HG03159 (cell line): ENCODE results near the gene TSC22D2.
"Not testable (repeated sequence)": the region's sequence is repeated elsewhere in the genome, so short reads cannot be mapped to it uniquely, and the experiment has no call there.

Experiments used
- ATAC-seq: cut with Tn5 transposase; IDR thresholded peaks from one replicate; pipeline ENCODE4 v1.9.1; 2021; ENCODE audit warnings: mild to moderate bottlenecking, moderate library complexity; ENCODE audit not compliant: unreplicated experiment

TSC22D2 gene

DNA sequence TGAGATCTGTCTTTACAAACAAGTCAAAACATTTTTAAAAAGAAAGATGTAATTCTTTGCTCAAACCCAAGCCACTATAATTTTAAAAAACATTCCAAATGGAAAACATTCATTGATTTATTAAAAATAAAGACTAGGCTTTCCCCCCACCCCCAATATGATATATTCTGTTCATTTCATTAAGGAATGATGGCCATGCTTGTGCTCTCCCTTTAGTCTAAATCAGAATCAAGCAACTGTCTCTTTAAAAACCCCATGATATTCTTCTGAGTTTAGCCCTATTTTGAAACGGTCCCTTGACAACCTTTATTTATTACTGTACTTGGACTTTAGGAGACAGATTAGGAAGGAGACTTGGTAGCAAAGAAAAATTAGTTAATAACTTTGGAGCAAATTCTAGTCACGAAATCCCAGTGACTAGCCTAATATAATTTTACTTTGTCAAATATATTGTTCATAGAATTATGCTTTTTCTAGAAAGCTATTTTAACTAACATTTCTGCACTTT, 38.4 kb downstream of the TSC22D2 start:
- ATAC-seq, result no peak

DNA sequence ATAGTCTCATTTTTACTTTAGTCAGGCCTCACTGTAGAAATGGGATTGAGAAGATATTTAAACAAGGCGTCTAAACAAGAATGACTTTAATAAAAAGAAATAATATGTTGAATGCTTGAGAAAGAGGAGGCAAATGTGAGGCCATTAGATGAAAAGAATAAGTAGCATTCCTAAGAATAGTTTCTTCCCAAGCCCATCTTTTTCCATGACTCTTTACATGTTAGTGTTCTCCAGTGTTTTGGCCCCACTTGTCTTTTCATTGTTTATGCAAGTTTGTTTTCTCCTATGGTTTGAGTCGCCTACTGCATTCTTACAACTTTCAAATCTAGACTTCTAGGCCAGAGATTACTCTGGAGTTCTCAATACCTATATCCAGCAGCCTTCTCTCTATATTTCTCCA, 39.0 kb downstream of the TSC22D2 start:
- no peak for ATAC-seq

DNA sequence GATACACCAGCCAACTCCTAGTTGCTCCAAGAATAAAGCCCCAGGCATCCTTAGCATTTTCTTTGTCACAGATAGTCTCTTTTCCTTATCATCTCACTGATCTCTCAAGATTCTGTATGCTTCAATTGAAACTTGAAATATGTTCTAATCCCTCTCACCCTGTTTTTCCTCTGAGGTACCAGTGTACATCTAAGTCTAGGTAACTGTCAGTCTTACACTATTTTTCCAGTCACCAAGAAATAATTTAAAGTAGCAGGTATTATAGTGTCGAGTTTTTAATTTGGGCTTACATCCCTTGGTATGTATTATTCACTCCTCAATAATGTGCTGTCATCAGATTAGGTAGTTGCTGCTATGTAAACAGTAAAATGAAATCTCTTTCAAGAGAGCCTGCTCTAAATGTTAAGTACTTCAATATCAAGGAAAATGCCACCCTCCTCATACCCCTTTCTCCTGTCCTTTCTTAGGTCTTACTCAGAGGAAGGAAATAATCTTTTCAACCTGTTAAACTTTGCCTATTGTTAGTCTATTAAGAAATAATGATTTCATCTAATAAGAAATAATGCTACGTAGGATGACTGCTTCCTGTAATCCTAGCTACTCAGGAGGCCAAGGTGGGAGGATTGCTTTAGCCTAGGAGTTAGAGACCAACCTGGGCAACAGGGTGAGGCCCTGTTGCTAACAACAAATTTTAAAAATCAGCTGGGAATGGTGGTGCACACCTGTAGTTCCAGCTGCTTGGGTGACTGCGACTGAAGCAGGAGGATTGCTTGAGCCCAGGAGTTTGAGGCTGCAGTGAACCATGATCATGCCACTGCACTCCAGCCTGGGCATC, 39.8 kb downstream of the TSC22D2 start:
- ATAC-seq, result no peak

DNA sequence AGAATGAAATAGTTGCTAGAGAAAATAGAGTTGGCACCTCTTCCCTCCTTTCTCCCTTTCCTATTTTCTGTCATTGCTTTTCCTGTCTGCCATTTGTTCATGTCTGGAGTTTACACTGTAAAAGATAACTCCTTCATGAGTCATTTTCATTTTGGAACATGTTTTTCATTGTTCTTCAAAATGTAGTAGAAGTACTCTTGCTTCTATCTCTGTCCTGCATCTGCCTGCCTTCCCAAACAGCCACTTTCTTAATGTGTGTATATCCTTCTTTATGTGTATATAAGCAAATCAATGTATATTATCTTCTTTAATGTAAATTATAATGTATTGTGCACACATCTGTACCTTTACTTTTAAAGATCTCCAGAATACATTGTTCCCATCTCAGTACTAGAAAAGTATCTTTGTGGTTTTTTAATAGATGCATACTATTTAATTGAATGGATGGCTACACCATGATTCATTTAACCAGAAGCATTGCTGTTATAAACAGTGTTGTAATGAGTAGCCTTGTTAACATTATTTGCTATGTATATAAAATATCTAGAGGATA, 41.1 kb downstream of the TSC22D2 start:
- ATAC-seq, result no peak

DNA sequence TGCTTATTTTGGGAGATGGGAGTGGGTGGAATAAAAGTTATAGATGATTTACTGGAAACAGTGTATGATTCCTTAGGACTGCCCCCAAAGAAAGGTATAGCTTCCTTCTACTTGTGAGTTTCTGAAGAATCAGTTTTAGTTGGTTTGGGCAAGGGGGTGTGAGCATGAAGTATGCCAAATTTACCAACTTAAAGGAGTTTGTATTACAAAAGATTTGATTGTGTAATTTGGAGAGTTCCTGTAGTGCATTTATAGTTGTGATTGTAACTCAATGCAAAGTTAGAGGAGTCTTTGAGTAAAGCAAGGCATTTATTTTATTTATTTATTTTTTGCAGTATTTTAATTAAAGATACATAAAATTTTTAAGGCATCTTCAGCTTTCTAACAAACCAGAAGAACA, 42.8 kb downstream of the TSC22D2 start:
- no peak for ATAC-seq

DNA sequence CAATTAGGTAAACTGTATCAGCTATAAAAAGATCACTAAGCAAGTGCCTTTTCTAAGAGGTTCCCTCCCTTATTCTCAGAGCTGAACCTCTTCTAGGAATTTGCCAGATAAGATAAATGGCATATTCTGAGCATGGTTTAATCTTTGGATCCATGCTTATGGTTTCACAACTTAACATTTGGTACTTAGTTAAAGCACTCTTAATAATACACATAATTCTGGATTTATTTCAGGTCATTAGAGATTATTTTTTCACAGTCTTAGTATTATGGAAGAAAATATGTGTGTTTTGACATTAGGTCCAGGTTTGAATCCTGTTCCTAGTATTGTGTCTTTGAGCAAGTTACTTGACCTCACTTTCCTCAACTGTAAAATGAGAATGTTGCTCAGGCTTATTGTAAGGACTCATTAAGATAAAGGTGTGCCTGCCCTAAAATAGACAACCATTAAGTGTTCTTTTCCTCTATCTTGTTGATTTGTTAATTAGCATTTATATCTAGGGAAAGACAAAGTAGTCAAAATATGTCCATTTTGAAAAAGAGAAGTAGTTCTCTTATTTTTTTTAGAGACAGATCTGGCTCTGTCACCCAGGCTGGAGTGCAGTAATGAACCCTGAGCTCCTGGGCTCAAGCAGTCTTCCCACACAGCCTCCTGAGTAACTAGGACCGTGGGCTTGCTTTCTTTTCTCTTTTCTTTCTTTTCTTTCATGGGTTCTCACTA, 43.4 kb downstream of the TSC22D2 start:
- no peak for ATAC-seq

DNA sequence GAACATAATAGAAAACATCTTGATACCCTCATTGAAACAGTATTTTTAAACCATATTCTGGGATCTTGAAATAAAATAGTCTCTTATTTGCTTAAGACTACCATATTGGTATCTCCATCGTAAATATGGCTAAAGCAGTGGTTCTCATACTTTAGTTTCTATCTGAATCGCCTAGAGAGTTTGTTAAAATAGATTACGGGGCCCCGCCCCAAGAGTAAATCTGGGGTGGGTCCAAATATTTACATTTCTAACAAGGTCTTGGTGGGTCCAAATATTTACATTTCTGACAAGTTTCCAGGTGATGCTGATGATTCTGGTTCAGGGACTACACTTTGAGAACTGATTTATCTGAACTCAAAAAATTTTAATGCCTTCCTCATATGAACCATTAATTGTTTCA, 45.3 kb downstream of the TSC22D2 start:
- no peak for ATAC-seq

DNA sequence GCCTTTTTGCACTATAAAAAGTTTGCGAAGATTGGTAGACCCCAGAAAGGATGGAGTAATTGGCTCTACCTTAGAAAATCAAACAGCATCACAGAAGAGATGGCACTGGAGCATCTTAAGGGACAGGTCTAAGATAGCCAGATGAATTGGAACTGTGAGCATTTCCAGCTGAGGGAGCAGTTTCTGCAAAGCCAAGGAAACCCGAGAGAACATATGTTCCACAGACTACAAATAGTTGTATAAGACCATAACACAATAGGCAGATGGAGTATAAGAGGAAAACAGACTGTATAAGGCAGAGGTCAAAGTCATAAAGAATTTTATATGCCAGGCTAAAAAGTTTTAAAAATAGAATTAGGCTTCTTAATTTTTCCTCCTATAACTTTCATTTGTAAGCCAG, 46.0 kb downstream of the TSC22D2 start:
- no peak for ATAC-seq

DNA sequence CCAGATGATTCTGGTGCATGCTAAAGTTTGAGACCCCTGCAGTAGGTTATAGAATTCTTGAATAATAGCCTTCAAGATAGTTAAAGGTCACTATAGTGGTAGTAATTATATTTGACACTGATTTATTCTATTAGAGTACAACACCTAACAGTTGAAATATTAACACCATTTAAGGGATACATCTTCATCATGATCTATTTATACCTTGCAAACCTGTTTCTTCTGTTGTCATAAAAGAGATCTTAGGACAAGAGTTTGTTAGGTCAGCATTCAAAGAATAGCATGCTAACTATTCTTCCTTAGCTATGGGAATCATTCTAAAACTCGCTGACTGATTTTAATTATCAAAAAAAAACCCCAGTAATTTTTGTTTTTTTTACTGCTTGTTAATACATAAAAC, 46.5 kb downstream of the TSC22D2 start:
- ATAC-seq, result no peak

DNA sequence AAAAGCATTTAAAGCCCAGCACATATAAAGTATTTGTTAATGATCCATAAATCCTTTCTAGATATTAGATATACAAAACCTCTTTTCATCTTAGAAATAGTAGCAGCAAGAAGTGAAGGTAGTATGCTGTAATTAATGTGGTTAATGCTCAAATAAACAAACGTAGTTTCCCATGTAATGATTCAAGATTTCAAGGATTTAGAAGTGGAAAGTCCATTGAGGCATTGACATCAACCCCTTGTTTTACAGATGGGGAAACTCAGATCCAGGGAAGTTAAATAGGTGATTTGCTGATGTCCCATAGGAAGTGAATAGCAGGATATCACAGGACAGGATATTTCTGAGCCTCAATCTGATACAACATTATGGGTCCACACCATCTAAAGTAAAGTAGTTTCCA, 47.2 kb downstream of the TSC22D2 start:
- ATAC-seq, result no peak

DNA sequence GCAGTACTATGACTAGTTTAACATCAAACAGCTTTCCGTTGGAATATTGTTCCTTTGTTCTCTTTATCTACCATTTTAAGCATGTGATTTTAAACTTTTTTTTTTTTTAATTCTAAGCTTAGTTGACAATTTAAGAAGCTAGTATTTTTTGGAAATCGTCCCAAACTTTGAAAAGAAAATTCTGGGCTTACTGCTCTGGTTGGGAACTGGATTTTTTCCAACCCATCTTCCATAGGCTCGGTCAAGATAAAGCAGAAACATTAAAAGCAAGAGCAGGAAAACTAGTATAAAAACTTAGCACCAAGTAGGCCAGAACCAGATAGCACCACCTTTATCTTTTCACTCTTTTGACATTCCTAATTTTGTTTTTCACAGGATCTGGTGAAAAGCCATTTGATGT, 49.9 kb downstream of the TSC22D2 start:
- no peak for ATAC-seq

DNA sequence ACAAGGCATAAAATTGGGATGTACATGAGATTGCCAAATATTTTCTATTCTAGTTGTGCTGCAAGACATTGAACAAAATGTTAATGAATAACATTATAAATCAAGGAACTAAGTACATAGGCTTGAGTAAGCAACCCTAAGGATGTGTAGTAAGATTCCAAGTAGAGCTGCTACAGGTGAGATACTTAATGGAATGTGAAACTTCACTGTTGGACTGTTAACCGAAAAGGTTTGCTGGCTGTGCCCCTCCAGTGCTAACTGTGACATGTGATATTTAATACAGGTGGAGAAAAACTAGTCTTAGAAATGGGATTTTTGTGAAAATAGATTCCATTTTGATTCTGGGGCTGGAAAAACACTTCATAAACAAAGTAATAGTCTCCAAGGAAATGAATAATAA, 52.4 kb downstream of the TSC22D2 start:
- no peak for ATAC-seq

DNA sequence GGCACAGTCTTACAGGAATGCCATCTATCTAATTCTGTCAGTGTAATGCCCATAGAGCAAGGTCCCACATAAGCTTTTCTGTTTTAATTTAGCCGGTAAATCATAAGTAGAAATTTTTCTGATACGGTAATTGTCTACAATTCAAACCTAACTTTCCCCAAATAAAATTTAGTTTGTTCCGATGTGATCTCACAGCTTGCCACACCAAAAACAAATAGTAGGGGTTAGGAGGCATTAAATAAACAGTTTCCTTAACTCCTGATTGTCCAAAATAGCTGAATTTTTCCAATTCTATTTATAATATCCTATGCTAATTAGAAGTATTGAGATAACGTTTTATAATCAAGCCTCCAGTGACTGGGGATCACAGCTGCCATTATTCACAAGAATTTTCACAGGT, 53.3 kb downstream of the TSC22D2 start:
- ATAC-seq, result no peak

DNA sequence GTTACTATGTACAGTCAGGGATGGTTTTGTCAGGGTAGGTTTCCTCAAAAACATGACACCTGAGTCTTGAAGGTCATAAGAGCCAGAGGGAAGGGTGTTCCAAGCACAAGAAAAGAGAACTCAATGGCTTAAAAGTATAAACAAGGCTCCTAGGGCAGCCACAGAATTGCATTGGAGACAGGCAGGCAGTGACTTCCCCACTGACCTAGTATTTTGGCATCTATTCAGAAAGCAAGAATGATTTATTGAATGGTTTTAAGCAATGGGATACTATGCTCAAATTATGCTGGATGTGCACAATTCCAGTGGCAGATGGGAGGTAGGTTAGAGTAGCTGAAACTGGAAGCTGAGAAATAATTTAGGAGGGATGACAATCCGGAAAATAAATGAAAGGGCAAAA, 54.0 kb downstream of the TSC22D2 start:
- no peak for ATAC-seq

DNA sequence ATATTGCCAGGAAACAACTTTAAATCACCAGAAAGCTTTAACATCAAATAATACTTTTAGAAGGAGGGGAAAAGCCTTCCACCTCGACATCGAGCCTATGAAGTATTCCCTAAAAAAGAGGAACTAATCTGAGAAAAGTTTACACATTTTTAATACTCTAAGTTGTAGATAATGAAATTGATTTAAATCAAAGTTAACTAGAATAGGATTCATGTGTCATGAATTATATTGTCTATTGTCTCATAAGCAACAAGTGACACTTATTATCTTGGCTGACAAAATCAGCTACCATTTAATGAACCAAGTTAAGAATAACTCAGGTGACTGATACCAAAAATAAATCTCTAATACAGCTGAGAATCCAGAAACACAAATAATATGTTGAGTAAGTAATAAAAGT, 56.6 kb downstream of the TSC22D2 start:
- no peak for ATAC-seq

DNA sequence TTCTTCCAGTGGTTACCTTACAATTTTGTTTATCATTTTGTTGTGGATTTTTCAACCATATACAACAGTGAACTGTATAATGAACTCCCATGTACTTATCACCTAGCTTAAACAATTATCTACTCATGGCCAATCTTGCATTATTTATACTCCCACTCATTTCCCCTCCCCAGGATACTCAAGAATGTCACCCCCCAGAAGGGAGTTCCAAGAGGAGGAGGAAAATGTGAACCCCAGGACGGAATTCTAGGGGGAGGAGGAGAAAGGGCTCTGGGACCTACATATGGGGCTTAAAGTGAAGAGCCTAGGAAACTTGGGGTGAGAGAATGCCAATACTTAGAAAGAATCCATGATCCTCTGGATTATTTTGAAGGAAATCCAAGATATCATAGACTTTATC, 59.3 kb downstream of the TSC22D2 start:
- no peak for ATAC-seq

DNA sequence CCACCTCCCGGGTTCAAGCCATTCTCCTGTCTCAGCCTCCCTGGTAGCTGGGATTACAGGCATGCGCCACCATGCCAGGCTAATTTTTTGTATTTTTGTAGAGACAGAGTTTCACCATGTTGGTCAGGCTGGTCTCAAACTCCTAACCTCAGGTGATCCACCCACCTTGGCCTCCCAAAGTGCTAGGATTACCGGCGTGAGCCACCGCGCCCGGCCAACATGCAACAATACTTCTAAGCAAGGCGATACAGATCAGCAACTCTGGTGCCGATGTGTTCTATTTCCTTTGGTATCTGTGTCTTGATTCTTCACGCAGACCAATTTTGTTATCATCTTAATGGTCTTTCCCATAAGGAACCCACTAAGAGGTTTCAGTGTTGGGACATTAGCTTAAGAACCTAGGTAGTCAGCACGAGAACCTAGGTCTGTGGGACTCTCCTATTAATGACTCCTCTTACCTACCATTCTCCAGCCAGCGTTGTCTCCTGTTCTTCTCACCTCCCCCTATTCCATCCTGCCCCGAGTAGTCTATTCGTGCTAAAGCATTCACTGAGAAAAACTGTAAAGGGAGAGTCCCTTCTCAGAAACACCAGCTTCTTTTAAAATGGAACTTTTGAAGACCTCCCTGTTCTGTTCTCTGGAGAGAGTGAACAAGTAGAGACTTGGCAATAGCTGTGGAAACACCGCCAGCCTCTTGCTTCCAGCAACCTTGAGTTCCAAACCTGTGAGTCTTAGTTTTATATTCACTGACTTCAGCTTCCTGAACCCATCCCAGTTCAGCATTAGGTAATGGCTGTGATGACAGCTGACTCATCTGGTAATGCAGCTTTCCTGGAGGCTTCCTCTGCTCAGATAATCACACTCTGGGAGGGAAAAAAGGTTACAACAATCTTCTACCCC, 61.2 kb downstream of the TSC22D2 start:
- ATAC-seq, result no peak

DNA sequence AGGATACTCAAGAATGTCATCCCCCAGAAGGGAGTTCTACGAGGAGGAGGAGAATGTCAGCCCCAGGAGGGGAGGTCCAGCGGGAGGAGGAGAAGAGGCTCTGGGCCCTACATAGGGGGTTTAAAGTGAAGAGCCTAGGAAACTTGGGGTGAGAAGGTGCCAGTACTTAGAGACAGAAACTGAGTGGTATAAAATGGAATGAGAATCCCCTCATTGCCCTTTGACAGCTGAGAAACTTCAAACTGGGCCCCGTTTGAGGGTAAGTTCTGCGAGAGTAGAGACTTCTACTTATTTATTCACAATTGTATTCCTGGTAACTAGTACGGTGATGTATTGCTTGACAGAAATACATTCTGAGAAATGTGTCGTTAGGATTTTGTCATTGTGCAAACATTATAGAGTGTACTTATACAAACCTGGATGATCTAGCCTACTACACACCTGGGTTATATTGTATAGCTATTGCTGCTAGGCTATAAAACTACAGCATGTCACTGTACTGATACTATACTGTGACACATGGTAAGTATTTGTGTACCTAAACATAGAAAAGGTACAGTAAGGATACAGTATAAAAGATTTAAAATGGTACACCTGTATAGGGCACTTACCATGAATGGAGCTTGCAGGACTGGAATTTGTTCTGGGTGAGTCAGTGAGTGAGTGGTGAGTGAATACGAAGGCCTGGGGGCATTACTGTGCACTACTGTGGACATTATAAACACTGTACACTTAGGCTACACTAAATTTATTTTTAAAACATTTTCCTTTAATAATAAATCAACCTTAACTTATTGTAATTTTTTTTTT, 62.0 kb downstream of the TSC22D2 start:
- no peak for ATAC-seq

DNA sequence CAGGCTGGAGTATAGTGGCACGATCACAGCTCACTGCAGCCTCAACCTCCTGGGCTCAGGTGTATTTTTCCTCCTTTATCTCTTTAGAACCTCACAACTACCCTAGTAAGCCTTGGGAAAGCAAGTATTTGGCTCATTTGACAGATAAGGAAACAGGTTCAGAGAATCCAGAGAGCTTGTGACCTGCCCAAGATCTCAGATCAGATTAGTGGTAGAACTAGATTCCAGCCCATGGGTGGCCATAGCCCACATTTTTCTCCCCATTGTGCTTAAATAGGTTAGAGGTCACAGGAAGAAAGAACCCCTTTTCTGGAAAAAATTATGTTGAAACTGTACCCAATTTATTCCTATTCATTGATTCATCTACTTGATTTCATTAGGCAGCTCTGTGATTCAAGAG, 64.3 kb downstream of the TSC22D2 start:
- ATAC-seq, result no peak

DNA sequence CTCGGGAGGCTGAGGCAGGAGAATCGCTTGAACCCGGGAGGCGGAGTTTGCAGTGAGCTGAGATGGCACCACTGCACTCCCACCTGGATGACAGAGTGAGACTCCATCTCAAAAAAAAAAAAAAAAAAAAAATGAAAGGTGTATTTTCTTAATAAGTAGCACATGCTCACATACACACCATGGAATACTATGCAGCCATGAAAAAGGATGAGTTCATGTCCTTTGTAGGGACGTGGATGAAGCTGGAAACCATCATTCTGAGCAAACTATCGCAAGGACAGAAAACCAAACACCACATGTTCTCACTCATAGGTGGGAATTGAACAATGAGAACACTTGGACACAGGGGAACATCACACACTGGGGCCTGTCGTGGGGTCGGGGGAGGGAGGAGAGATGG, 65.1 kb downstream of the TSC22D2 start:
- not testable (repeated sequence) for ATAC-seq
